Spleen (tissue), 11 donors: Measurements from ENCODE around the gene UBE2D1. TPM values are rescaled to one million over a fixed set of nuclear protein-coding genes. Genes with fewer than 3 reads are reported as not detected.

Experiments used
- DNase-seq: peaks from one replicate; pipeline ENCODE4 v3.0.0-alpha.2; 2020
- H3K27ac ChIP-seq, 8 donors: fragments of 200-600 bp; sonication (generic) in 7 of 8; 1 replicate in 4 of 8; 2 replicates in 4 of 8; pipeline versions ENCODE4 v1.5.0 to v1.8.0; 2016 to 2021; ENCODE audit warnings: inconsistent platforms in 4 of 8, mild to moderate bottlenecking in 4 of 8, moderate library complexity in 1 of 8
- H3K27me3 ChIP-seq, 7 donors: fragments of 200-600 bp; sonication (generic) in 6 of 7; replicated peaks in 1 of 7; 1 replicate in 4 of 7; 2 replicates in 3 of 7; pipeline versions ENCODE4 v1.5.0 to v1.8.0; 2016 to 2021; ENCODE audit warnings: inconsistent platforms in 3 of 7, mild to moderate bottlenecking in 1 of 7
- H3K36me3 ChIP-seq, 6 donors: fragments of 200-600 bp; sonication (generic) in 5 of 6; 1 replicate in 4 of 6; 2 replicates in 2 of 6; pipeline versions ENCODE4 v1.5.0 to v1.8.0; 2016 to 2021; ENCODE audit warnings: inconsistent platforms in 2 of 6
- H3K4me1 ChIP-seq, 6 donors: fragments of 200-600 bp; sonication (generic) in 5 of 6; 1 replicate in 3 of 6; 2 replicates in 3 of 6; pipeline versions ENCODE4 v1.5.0 to v1.8.0; 2016 to 2021; ENCODE audit warnings: inconsistent platforms in 3 of 6
- H3K4me3 ChIP-seq, 8 donors: fragments of 200-600 bp; sonication (generic) in 7 of 8; 1 replicate in 4 of 8; 2 replicates in 4 of 8; pipeline versions ENCODE4 v1.5.0 to v1.8.0; 2016 to 2021; ENCODE audit warnings: inconsistent platforms in 4 of 8, mild to moderate bottlenecking in 4 of 8, moderate library complexity in 2 of 8
- H3K9me3 ChIP-seq, 8 donors: fragments of 200-600 bp; sonication (generic) in 7 of 8; 1 replicate in 4 of 8; 2 replicates in 4 of 8; pipeline versions ENCODE4 v1.5.0 to v1.8.0; 2016 to 2021; ENCODE audit warnings: inconsistent platforms in 4 of 8
- POLR2A ChIP-seq, 3 donors: fragments of 450-650 bp; IDR thresholded peaks; one replicate each; pipeline ENCODE4 v1.5.1; 2017; ENCODE audit warnings: antibody characterized with exemption in 3 of 3, mild to moderate bottlenecking in 1 of 3
- POLR2AphosphoS5 ChIP-seq, 3 donors: sonication (generic); formaldehyde crosslinking; IDR thresholded peaks; one replicate each; pipeline ENCODE4 v1.5.1; 2017; ENCODE audit warnings: antibody characterized with exemption in 3 of 3
- WGBS, 5 donors: extraction: QIAGEN DNeasy Blood & Tissue Kit in 3 of 5; methylation state at CpG; one replicate each; pipeline versions ENCODE4 v1.1.5 to v1.1.7; 2013 to 2018; 5-methylcytosine and 5-hydroxymethylcytosine counted together
- intact Hi-C: fragments of 100-400 bp; cut with DNase I; formaldehyde crosslinking; loops from one replicate; pipeline ENCODE4 v1.15.0; 2023; ENCODE audit warnings: low total_unique reads
- polyA plus RNA-seq, 3 donors: library from polyadenylated mRNA; stranded (reverse); fragments of 200-250 nt; gene quantifications; one replicate each; pipeline ENCODE4 v1.2.1, GENCODE V29; 2013
- total RNA-seq, 7 donors: library from RNA; depleted of rRNA in 3 of 7; stranded (reverse); fragments of >200 nt in 3 of 7; fragmentation: NEBNext Ultra II Directional in 4 of 7; extraction: Animal tissue kit (Norgen Biotek cat#: 25700) in 4 of 7; gene quantifications; one replicate each; pipeline versions ENCODE4 v1.1.0 to v1.2.1, GENCODE V29; 2016 to 2021
- TF ChIP-seq, protein P1 (sequence below), 11 experiments: fragments of 200-600 bp in 7 of 11; fragments of 450-650 bp in 4 of 11; sonication (generic) in 4 of 11; IDR thresholded peaks in 8 of 11; conservative IDR thresholded peaks in 3 of 11; 1 replicate in 7 of 11; 2 replicates in 4 of 11; pipeline versions ENCODE4 v1.4.0 to v1.8.0; 2016 to 2021; ENCODE audit warnings: antibody characterized with exemption in 11 of 11, inconsistent platforms in 4 of 11, mild to moderate bottlenecking in 1 of 11
- donor health status: healthy with polysubstance abuse.
- donor health status: DM: no; HTN: no; CAD: no; lungs with moderate emphysema.
- donor health status: DM: no; HTN: no; CAD: no.
- donor health status: Bipolar disorder and iron deficiency.
- donor health status: healthy.
- donor health status: DM: no; HTN: no; CAD: no.
- donor health status: DM: yes; HTN: yes; CAD: no.

UBE2D1 gene
- total and polyA plus RNA-seq, 10 donors: 13.5 to 34.6 (median 26.4) TPM

GRCh38 chr10:58361353-58361752 lies 26.5 kb downstream of the UBE2D1 start:
- Histone ChIP-seq H3K4me3 (no peak overlapping the region), H3K4me1 (peaks cover 6 to 47% (median 20%) of the 10 kb centered on the region in 6 donors), H3K36me3 (peaks cover 0 to 50% (median 7%) of the 10 kb centered on the region in 6 donors), H3K27me3 (no peaks in the 10 kb centered on the region), H3K9me3 (no peaks in the 10 kb centered on the region), H3K27ac (no peak overlapping the region)
- no peak for DNase-seq
- intact Hi-C loops: no loop called here
- TF ChIP-seq, protein P1, sequence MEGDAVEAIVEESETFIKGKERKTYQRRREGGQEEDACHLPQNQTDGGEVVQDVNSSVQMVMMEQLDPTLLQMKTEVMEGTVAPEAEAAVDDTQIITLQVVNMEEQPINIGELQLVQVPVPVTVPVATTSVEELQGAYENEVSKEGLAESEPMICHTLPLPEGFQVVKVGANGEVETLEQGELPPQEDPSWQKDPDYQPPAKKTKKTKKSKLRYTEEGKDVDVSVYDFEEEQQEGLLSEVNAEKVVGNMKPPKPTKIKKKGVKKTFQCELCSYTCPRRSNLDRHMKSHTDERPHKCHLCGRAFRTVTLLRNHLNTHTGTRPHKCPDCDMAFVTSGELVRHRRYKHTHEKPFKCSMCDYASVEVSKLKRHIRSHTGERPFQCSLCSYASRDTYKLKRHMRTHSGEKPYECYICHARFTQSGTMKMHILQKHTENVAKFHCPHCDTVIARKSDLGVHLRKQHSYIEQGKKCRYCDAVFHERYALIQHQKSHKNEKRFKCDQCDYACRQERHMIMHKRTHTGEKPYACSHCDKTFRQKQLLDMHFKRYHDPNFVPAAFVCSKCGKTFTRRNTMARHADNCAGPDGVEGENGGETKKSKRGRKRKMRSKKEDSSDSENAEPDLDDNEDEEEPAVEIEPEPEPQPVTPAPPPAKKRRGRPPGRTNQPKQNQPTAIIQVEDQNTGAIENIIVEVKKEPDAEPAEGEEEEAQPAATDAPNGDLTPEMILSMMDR (IDR thresholded peaks at IDR 0.05 in 8 of 11, conservative IDR thresholded peaks at IDR 0.05 in 3 of 11): no peak
- TF ChIP-seq POLR2AphosphoS5 (IDR thresholded peaks at IDR 0.05) (no peak), POLR2A (IDR thresholded peaks at IDR 0.05) (no peak)
- WGBS, 5 donors: 93 to 99% (median 96%) methylated on average over 2 of the region's 2 CpGs

DNA sequence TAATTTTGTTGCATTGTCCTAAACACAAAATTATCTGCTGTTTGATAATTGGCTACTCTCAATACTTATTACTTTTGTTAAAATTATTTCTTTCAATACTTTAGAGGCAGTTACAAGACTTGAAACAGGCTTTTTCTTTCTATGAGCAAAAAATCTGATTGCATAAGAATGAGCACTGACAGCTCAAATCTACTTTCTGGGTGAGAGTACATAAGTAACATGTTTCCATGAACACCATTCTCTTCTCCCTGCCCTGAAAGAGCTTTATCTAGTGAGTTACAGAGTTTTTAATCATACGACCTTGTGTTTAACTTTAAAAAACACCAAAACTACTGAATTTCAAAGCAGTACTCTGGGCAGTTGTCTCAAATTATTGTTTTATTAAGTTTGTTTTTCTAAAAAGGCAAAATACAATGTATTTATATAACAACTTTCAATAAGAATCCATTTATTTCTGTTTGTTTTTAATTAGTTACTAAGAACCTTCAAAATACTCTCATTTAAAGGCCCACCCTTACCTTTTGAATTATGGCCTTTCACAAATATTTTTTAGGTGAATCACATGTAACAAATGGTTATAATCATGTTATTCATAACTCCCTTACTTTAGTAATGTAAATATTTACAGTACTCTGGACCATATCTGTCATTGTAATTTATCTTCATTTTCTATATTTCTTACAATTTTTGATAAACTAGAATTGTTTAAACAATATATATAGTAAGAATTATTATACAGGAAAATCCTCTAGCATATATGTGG lies 27.4 kb downstream of the UBE2D1 start:
- TF ChIP-seq, protein P1 (IDR thresholded peaks at IDR 0.05 in 8 of 11, conservative IDR thresholded peaks at IDR 0.05 in 3 of 11): no peak
- TF ChIP-seq POLR2A (IDR thresholded peaks at IDR 0.05) (no peak), POLR2AphosphoS5 (IDR thresholded peaks at IDR 0.05) (no peak)
- no peaks in the 10 kb centered on the region for H3K9me3 ChIP-seq
- intact Hi-C loops: no loop called here
- 96 to 100% (median 97%) methylated on average over 1 of the region's 1 CpG for WGBS, 5 donors
- no peaks in the 10 kb centered on the region for H3K27me3 ChIP-seq
- no peak overlapping the region for H3K27ac ChIP-seq
- peaks cover 6 to 39% (median 18%) of the 10 kb centered on the region in 6 donors for H3K4me1 ChIP-seq
- no peak for DNase-seq
- H3K4me3 ChIP-seq: no peak overlapping the region
- H3K36me3 ChIP-seq: peaks cover 0 to 54% (median 7%) of the 10 kb centered on the region in 6 donors

DNA sequence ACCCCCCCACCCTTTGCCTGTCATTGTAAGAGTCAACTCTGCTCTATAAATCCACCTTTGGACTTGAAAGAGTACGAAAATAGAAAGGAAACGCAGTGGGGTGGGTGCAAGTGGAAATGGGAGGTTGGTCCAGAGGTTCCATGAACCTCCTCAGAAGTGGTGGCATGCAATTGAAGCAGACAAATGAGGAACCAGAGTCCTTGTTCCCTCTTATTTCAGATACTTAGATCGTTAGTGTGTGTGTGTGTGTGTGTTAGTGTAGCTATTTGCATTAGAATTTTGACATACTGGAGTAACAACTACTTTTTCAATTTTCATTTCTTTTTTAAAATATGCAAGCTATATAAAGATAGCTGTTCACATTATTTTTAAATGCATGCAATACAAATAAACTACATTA lies 32.3 kb downstream of the UBE2D1 start:
- no peaks in the 10 kb centered on the region for H3K9me3 ChIP-seq
- H3K27ac ChIP-seq: no peak overlapping the region
- H3K4me3 ChIP-seq: no peak overlapping the region
- intact Hi-C loops: no loop called here
- TF ChIP-seq POLR2A (IDR thresholded peaks at IDR 0.05): no peak
- no peak for TF ChIP-seq POLR2AphosphoS5 (IDR thresholded peaks at IDR 0.05)
- TF ChIP-seq, protein P1 (IDR thresholded peaks at IDR 0.05 in 8 of 11, conservative IDR thresholded peaks at IDR 0.05 in 3 of 11): no peak
- peaks cover 0 to 58% (median 9%) of the 10 kb centered on the region in 6 donors for H3K36me3 ChIP-seq
- WGBS, 5 donors: 44 to 81% (median 64%) methylated on average over 3 of the region's 3 CpGs
- H3K27me3 ChIP-seq: no peaks in the 10 kb centered on the region
- H3K4me1 ChIP-seq: no peaks in the 10 kb centered on the region
- no peak for DNase-seq

DNA sequence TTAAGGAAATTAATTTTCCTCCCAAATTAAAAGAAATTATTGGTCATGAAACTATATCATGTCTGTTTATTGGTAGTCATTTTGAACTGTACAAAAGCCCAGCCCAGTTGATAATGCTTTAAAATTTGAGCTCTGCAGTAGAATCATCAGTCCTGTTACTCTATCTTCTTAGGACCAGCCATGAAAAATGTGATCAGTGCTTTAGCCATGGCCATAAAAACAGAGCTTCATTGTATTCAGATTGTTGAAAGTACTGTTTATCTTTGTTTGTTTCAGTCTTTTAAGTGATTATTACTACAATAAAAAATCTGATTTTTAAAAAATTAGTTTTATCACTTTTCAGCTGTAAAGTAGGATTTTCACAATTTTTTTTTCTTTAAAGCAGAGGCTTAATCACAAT lies 36.7 kb downstream of the UBE2D1 start:
- H3K36me3 ChIP-seq: peaks cover 0 to 18% (median 4%) of the 10 kb centered on the region in 6 donors
- H3K4me3 ChIP-seq: no peak overlapping the region
- TF ChIP-seq POLR2AphosphoS5 (IDR thresholded peaks at IDR 0.05) (no peak), POLR2A (IDR thresholded peaks at IDR 0.05) (no peak)
- TF ChIP-seq, protein P1 (IDR thresholded peaks at IDR 0.05 in 8 of 11, conservative IDR thresholded peaks at IDR 0.05 in 3 of 11): no peak
- H3K4me1 ChIP-seq: no peaks in the 10 kb centered on the region
- H3K9me3 ChIP-seq: no peaks in the 10 kb centered on the region
- H3K27ac ChIP-seq: no peak overlapping the region
- H3K27me3 ChIP-seq: no peaks in the 10 kb centered on the region
- DNase-seq: no peak
- intact Hi-C loops: no loop called here
